Measurements from ENCODE around the gene POLR2L. TPM values are rescaled to one million over a fixed set of nuclear protein-coding genes. Genes with fewer than 3 reads are reported as not detected.
A peak's percentile ranks its signal among the peaks of the same experiment; 100 is the strongest.

The POLR2L gene
- 10 to 100 TPM; 10.5 to 81.5 (median 42.8) TPM for total RNA-seq

DNA sequence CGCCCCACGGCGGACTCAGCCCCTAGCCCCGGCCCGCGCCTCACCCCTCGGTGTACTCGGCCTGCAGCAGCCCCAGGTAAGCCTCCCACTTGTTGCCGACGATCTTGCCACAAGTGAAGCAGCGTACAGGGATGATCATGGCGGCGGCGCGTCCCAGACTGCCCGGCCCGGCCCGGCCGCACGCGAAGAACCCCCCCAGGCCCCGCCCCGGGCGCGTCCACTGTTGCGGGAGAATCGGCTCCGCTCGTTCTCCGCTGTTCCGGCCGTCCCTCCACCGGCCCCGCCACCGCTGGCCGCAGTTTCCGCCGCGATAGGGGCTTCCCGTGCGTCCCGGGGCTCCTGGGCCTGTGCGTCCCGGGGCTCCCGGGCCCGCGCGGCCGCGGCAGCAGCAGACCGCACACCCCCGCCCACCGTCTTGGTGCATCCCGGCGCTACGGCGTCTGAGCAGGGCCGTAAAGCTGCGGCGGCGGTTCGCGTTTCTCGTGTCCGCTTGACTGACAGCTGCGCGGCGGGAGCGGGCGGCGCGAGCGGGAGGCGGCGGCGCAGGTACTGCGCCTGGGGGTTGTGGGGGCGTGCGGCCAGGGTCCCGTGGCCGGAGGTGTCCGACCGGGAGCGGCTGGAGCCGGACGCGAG is at the start of gene POLR2L, which contains the start of gene TSPAN4:
POLR2L (minus strand) TSS at position 160 of the 633 bp plus-strand sequence; CDS start at position 139, 21 bp downstream.
TSPAN4 (plus strand) TSS at position 483 of the 633 bp plus-strand sequence. CDS start 7,453 bp downstream, outside the sequence.
- Histone ChIP-seq H3K36me3 (no peaks in the 10 kb centered on the region), H3K27ac (peak within 1 kb of the TSS; percentile 95 to 97), H3K4me3 (peak within 1 kb of the TSS; percentile 71 to 99), H3K9me3 (no peaks in the 10 kb centered on the region), H3K27me3 (no peaks in the 10 kb centered on the region), H3K4me1 (peaks cover 7 to 25% of the 10 kb centered on the region in 2 donors)
- TF ChIP-seq, protein P1, sequence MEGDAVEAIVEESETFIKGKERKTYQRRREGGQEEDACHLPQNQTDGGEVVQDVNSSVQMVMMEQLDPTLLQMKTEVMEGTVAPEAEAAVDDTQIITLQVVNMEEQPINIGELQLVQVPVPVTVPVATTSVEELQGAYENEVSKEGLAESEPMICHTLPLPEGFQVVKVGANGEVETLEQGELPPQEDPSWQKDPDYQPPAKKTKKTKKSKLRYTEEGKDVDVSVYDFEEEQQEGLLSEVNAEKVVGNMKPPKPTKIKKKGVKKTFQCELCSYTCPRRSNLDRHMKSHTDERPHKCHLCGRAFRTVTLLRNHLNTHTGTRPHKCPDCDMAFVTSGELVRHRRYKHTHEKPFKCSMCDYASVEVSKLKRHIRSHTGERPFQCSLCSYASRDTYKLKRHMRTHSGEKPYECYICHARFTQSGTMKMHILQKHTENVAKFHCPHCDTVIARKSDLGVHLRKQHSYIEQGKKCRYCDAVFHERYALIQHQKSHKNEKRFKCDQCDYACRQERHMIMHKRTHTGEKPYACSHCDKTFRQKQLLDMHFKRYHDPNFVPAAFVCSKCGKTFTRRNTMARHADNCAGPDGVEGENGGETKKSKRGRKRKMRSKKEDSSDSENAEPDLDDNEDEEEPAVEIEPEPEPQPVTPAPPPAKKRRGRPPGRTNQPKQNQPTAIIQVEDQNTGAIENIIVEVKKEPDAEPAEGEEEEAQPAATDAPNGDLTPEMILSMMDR (IDR thresholded peaks at IDR 0.05): peak in 2 of 4 experiments; percentile 47 to 48
- TF ChIP-seq POLR2A (IDR thresholded peaks at IDR 0.05): peak; percentile 86
- intact Hi-C loops (cut with DNase I; ENCODE audit: low total_unique reads): no loop called here
- peak; percentile 86 to 90 for DNase-seq

DNA sequence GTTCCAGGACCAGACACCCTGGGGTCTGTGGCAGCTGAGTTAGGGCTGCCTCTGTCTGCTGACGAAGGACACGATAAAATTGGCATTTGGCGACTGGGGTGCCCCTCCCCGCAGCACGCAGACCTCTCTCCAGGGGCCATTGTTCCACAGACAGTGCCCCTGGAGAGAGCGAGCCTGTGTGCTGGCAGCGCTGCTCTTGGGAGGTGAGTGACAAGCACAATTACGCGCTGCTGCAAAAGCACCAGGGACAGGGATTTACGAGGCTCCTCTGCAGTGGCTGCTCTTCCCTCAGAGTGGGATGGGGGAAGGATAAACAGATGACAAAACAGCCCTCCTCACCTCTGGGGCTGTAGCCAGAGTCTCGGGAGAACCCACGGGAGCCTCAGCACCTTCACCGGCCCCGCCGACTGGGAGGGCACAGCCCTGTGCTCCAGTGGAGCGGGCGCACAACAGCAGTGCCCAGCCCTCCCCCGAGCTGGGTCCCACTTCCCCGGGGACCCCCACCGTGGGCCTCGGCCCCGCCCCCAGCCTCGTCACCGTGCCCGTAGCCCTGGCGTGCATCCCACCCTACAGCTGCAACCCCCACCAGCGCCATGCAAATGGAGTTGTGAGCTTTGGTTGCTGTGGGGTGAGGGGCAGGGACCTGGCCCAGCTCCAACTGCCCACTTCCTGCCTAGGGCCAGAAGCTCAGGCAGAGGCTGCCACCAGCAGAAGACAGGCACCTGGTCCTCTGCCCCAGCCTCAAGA is 48.6 kb upstream of the POLR2L start:
- no peak for TF ChIP-seq POLR2A (IDR thresholded peaks at IDR 0.05)
- TF ChIP-seq, protein P1 (IDR thresholded peaks at IDR 0.05): no peak
- DNase-seq: no peak
- Histone ChIP-seq H3K4me1 (no peaks in the 10 kb centered on the region), H3K4me3 (no peak overlapping the region), H3K27me3 (no peaks in the 10 kb centered on the region), H3K9me3 (no peaks in the 10 kb centered on the region), H3K36me3 (no peaks in the 10 kb centered on the region), H3K27ac (no peak overlapping the region)
- intact Hi-C loops (cut with DNase I; ENCODE audit: low total_unique reads): no loop called here

DNA sequence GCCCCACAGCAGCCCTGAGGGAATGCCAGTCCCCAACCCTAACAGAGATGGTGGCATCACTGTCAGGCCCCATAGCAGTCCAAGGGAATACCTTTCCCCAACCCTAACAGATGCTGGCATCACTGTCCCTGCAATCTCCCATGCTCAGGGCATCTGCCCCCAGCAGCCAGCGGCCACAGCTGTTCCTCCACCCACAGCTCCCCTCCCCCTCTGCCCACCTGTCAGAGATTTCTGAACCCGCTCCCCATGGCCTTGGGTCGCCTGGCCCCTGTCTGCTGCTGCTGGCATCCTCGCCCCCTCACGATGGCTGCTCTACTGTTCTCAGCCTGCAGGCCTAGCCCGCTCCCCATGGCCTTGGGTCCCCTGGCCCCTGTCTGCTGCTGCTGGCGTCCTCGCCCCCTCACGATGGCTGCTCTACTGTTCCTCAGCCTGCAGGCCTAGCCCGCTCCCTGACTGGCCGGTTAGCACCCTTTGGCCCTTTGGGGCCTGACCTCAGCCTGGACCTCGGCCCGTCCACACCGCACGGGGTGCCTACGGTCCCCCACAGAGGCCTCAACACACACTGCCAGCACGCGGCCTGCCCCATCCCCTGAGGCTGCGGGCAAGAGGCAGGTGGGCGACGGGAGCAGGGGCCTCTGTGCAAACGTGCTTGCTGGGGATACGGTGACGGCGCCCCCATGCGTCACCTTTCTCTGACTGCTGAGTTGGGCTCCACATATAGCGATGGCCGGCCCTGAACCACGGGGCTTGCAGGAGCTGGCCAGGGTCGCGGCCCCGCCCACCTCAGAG is 47.6 kb upstream of the POLR2L start:
- H3K4me3 ChIP-seq: no peak overlapping the region
- TF ChIP-seq, protein P1 (IDR thresholded peaks at IDR 0.05): no peak
- TF ChIP-seq POLR2A (IDR thresholded peaks at IDR 0.05): no peak
- intact Hi-C loops (cut with DNase I; ENCODE audit: low total_unique reads): no loop called here

DNA sequence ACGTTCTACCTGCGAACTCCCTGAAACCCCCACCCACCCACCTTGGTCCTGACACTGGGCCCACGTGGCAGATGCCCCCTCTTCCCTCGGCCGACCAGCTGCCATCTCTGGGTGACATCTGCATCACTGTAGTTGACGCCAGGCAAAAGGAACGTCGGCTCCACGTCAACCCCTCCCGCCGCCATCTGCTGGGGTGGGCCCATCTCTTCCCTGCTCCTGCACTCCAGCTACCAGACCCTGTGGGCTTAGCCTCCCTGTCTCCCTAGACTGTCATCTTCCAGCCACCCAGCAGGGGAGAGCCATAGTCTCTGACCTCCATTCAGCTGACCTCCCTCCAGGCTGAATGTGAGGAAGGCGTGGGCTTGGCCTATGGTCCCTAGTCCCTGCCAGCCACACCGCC is 46.9 kb upstream of the POLR2L start:
- no peak for DNase-seq
- intact Hi-C loops (cut with DNase I; ENCODE audit: low total_unique reads): no loop called here
- Histone ChIP-seq H3K27me3 (no peaks in the 10 kb centered on the region), H3K36me3 (no peaks in the 10 kb centered on the region), H3K4me3 (no peak overlapping the region), H3K27ac (no peak overlapping the region), H3K9me3 (no peaks in the 10 kb centered on the region), H3K4me1 (no peaks in the 10 kb centered on the region)
- no peak for TF ChIP-seq POLR2A (IDR thresholded peaks at IDR 0.05)
- TF ChIP-seq, protein P1 (IDR thresholded peaks at IDR 0.05): no peak

More for the DNA sequence above, 47.6 kb upstream of the POLR2L start:
- no peaks in the 10 kb centered on the region for H3K4me1 ChIP-seq
- no peak overlapping the region for H3K27ac ChIP-seq
- H3K9me3 ChIP-seq: no peaks in the 10 kb centered on the region
- H3K36me3 ChIP-seq: no peaks in the 10 kb centered on the region
- no peaks in the 10 kb centered on the region for H3K27me3 ChIP-seq
- no peak for DNase-seq

All from uterus (tissue), 4 donors.